ENCODE measurements around the gene UBL7.

UBL7 gene

DNA sequence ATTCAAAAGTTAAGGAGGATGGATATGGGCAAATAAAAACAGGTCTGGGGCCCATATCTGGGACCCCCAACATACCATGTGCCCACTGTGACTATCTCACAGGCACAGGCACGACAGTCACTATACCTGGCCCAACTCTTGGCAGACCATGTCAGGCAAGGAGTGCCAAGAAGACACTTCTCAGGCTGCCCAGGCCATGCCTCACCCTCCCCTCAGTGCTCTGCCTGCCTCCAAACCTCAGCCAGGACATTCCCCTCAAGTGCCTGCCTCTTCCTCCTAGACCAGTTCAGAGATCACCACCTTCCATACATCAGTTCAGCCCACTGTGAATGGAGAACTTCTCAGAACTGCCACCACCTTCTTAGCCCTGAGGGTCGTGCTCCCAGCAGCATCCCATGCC is 22.8 kb downstream of the UBL7 start:
- DNase-seq, result no peak

DNA sequence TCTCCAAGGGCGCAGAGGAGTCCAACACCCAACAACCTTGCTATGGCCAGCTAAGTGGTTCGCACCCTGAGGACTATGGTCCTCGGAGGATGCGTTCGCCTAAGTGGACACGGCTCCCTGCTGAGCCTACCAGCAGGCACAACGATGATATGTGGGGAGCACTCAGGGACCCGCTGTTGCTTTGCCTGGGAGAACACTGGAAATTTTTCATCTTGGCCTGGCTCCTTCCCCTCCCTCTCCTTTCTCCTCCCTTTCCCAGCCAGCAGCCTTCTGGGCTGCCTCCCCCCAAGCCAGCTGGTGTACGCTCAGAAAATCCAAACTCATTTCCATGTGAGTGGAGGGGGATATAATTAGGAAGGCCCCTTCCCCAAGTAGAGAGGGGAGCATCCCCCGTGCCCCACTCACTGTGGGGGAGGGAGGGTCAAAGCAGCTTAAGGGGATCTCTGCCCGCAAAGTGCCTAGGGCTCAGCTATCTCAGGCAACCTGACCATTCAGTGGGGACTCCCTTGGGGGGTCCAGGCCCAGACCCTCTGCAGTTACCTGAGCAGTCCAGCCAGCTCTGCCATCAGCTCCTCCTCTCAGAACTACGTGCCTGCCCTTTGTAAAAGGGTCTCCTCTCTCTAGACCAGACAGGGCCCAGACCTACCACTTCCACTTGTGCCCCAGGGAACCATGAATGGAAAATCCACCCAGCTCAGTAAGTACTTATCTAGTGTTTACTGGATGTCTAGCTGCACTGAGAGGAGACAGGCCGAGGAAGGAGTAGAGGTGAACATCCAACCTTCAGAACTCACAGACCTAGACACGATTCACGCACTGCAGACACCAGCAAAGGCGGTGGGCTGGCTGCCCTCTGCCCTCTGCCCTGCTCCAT is 26.5 kb downstream of the UBL7 start:
- DNase-seq, result no peak

DNA sequence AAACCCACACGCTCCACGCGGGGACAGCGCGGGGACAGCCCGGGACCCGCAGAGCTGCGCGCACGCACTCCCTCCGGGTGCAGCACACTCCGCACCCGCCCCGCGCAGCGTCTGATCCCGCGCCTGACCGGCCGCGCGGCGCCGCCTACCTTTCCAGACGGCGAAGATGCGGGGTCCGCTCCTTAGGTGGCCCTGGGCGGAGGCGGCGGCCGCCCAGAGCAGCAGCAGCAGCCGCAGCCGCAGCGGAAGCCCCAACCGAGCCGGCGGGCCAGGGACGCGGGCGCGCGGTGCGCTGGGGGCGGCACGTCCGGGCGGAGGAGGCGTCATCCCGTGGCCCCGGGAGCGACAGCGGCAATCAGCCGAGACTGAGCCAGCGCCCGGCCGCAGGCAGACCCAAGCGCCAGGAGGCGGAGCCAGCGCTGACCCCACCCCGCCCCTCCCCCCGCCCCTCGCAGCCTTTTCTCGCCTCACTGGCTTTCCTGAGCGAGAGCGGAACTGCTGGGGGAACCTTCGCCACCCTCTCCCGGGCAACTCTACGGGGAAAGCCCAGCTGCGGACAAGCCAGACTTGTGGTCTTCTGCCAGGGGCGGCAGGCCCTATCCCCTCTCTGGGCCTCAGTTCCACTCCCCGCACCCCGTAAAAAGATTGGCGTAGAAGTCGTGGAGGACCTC is 27.2 kb downstream of the UBL7 start, which contains the start of gene SEMA7A:
TSS of gene SEMA7A (minus strand) at position 367 of the 671 bp plus-strand sequence. CDS start at position 327, 40 bp downstream.
- DNase-seq, result peak; percentile 96

DNA sequence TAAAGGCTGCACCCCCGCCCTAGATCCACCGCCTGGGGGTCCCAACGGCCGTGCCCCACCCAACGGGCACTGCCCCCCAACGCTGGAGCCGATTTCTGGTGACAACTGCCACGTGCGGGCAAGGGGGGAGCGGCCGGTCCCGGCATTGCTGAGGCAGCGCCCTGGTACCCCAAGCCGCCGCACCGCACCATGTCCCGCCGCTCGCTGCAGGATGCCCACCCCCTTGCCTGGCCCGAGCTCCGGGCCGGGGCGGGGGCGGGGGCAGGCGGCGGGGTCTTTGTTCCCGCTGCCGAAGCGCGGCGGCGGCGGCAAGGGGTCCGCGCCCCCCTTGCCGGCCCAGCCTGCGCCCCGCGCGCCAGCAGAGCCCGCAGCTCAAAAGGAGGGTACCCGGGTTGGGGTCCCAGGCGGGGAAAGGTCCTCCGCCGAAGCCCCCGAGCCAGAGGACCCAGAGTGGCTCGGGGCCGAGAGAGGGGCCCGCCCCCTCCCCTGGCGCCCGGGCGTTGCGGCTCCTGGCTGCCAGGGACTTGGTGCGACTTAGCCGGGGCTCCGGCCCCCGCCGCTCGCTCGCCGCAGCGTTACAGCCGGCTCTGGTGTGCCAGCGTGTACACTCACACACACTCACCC is 27.9 kb downstream of the UBL7 start:
- peak; percentile 49 for DNase-seq

DNA sequence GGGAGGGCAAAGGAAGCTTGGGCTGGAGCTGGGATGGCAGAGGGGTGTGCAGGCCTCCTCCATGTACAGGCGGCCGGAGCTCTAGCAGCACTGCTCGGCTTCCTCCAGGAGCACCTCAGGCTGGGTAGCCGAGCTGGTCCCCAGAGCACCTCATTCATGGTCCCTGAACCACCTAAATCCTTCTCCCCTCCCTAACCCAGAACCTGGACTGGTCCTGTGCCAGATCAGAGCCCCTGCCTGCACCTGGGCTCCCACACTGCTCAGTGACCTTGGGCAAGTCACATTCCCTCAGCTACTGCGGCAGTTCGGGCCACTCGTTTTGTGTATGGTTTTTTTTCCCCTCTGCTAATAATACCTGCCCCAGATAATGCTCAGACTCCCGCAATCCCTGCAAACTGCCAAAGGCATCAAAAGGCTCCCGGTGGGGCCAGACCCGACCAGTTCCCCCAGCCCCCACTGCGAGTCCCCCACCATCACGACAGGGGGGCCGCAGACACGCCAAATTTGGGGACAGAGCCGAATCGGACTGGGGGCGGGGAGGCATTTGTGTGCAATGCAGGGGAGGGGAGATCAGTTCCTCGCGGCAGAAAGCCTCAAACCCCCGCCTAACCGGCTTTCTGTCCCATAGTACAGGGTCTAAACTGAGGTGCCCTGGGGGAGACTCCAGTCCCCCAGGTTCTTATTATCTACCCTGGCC is 28.5 kb downstream of the UBL7 start:
- peak; percentile 63 for DNase-seq

DNA sequence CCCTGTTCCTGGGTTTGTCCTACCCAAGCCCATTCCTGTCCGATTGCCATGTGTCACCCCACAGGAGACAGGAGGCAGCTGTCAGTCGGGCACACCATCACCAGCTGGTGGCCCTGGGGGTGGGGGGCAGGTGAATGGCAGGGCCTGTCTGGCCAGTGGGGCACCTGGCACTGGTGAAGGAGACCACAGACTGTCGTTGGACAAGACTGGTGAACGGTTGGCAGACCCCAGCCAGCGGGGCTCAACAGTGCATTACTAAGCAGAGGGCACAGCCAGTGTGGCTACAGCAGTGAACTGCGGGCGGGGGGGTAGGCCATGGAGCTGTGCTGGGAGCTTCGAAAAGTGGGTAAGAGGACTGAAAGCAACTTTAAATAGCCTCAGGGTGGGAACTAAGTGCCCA is 29.3 kb downstream of the UBL7 start:
- peak; percentile 33 for DNase-seq

DNA sequence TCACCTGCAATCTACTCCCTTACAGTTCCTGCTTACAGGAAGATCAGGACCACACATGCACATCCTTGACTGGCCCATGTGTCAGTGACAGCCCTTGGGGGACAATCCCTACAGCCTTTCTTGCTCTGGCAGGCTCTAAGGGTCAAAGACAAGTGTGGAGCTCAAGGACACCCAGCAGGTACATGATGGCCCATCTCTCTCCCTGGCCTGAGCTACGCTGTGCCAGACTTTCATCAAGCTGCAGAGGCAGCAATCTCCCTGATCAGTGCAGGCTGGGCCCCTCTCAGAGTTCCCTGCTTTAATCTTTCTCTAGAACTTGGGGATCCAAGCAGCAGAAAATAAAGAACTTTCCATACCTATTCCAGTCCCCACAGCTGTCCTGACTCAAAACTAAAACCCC is 29.8 kb downstream of the UBL7 start:
- no peak for DNase-seq

DNA sequence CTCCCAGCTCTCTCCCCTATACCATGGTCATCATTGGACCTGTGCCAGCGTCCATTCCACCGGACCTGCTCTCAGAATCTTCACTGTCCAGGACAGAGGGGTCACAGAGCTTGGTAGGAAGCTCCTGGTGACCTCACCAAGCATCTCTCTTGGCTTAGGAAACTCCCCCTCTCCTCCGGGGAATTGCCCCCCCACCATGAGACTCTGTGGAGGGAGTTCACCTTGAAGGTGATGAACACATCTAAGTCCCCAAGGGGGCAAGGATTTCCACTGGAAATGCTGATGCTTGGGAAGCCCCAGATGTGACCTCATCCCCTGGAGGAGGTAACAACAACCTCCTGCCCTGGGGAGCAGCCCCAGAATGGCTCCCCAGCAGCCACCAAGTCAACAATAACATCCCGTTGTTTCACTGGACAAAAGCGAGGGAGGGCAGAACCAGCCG is 30.4 kb downstream of the UBL7 start:
- no peak for DNase-seq

DNA sequence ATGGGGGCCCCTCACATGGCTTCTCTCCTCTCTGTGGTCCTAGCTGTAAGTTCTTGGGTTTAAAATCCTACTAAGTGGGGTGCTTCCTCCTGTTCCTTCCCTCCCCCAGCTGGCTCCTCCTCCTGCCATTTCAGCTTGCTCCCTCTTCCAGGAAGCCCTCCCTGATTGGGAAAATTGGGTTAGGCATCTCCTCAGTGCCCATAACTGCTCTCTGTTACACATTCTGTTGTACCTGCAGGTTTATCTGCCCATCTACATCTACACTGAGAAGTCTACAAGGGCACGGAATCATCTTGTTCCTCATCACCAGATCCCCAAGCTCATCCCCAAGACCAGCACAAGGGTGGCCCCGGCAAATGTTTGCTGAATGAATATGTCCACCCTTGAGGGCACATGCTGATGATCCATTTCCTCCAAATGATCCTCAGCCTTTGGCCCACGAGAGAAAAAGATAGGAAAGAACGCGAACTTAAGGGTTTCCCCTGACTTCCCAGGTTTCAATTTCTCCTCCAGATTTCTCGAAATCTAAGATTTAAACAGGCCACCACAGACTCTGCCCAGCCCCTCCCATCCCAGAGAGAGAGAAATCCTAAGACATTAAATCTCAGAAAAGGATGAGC is 31.1 kb downstream of the UBL7 start:
- DNase-seq, result no peak

DNA sequence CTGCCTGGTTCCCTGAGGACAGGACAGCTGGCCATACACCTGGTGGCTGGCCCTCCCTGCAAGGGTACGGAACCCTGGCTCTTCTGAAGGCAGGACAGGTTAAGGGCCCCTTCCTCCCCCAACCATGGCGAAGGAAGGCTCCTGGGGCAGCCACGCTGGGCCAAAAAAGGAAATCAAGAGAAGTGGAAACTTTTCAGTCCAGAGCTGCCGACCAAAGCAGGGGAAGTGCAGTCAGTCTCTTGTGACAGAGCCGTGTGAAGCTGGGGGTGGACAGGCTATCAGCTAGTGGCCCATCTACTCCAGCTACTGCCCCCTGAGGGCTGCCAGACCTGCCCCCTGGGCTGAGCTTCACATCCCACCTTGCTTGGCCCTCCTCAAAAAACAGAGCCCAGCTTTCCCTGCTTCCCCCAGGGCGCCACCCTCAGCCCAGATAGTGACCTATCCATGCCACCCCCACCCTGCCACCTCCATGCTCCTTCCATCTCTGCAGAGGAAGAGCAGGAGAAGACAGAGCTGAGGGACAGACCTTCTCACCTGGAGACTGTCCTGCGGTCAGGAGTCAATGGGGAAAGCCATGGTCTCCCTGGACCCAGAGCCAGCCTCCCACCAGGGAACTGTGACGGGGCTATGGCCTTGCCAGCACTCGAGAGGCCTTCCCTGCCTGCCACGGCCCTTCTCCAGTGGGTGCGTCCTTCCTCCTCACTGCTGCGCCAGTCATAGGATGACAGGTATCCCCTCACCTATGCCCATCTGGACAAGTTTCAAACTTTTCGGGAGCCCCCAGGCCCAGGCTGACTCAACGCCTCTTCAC is 31.8 kb downstream of the UBL7 start:
- no peak for DNase-seq

DNA sequence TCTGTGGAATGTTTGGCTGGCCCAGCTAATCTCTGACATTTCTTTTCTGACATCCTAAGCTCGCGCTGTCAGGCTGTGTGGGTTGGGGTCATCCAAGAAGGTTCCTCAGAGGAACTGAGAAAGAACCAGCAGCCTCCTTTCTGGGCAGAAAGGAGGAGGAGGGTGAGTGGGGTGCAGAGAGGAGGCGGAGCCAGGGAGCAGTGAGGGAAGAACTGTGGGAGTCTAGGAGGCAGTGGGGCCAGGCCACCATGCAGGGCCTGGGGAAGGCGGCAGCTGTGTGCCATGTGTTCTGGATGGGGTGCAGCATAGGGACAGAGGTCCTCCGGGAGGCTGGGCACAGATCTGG is 32.5 kb downstream of the UBL7 start:
- peak; percentile 36 for DNase-seq

DNA sequence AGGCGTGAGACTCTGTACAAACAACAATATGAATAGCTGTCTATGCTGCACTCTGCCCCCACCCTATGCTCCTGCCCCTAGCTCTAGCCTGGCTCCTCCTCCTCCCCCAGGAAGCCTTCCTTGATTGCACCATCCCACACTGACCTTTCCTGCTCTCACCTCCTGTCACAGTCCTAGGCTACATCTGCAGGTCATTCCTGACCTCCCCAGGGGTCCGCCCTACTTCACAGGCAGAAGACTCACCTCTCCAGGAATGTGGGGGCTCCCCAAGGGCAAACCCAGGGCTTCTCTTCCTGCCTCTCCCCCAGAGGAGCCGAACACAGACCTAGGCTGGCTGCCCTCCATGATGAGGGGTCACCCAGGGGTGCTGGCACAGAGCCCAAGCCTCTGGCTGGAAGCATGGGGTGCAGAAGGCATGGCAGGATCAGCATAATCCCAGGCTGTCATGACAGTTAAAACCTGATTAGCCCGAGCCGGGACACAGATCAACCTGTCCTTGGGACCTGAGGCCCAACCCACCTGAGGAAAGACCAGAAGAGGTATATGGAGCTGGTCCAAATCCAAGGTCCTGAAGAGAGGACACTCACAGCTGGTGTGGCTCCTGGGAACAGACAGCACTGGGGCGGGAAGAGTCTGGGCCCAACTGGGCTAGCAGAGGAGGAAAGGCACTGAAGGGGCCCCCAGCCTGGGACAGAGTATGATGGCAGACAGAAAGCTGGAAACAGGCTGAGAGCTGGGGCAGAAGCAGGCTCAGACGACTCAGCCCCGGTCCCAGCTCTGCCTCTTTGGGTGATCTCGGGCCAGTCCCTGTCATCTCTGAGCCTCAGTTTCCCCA is 33.1 kb downstream of the UBL7 start:
- no peak for DNase-seq

DNA sequence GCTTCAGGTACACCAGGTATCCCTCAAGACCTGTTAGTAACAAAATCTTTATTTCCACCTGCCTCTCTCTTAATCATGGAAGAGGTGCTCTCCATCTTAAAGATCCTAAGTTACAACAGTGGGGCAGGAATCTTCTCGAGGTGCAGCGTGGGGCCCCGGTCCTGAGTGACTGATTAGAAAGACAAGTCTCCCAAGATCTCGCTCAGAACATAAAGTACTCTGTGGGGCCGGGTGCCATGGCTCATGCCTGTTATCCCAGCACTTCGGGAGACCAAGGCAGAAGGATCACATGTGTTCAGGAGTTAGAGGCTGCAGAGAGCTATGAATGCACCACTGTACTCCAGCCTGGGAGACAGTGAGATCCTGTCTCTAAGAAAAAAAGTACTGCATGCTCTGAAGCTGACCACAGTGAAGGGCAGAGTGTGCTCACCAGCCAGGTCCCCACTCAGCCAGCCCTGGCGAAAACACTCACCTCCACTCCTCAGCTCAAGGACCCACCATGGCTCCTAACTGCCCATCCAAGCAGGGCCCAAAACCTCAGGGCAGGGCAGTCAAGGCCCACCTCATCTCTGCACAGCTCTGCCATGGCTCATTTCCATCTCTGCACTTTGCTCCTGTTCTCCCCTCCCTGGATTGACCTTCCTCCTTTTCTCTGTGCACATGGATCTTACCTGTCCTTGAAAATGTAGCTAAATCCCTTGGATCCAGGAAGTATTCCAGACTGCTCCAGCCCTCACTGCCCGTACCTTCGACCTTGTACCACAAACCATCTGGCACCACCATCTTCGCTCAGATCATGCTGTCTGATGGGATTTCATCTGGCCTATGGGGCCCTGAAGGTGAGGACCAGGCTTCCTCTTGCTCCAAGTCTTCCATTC is 34.3 kb downstream of the UBL7 start:
- DNase-seq, result no peak

DNA sequence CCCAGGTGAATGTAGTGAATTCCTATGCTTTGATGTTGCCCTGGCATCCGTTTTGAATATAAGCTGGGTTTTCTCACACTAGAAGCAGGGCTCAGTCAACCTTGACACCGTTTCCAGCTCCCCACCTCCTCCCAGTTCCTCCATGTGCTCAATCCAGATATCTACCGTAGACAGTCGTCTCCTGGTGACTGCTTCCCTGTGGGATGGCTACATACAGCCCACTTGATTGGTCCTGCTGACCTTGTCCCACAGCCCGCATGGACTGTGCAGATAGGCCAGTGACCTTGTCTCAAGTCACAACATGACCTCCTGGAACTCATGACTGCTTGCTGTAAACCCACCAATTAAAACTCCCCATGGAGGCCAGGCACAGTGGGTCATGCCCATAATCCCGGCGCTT is 35.3 kb downstream of the UBL7 start:
- no peak for DNase-seq

DNA sequence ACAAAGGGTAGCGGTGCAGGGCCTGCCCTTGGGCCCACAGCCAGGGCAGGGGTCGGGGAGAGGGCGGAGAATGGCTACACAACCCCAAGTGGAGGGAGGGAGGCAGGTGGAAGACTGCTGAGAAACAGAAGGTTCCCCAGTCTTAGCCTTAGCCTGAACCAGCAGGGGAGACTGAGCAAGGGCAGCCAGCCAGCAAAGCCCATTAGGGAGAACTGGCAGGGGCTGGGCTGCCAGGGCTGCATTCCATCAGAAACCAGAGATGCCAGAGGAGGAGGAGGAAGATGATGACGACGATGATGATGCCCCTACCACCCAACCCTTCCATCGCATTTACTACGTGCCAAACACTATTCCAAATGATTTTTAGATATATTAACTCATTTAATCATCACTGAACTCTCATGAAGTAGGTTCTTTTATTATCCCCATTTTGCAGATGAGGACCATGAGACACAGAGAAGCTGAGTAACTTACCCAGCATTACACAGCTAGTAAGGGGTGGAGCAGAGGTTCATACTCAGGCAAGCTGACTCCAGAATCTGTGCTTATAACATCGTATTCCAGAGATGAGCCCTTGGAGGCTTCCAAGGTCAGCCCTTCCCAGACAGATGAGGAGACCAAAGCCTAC is 35.9 kb downstream of the UBL7 start:
- DNase-seq, result peak; percentile 28

DNA sequence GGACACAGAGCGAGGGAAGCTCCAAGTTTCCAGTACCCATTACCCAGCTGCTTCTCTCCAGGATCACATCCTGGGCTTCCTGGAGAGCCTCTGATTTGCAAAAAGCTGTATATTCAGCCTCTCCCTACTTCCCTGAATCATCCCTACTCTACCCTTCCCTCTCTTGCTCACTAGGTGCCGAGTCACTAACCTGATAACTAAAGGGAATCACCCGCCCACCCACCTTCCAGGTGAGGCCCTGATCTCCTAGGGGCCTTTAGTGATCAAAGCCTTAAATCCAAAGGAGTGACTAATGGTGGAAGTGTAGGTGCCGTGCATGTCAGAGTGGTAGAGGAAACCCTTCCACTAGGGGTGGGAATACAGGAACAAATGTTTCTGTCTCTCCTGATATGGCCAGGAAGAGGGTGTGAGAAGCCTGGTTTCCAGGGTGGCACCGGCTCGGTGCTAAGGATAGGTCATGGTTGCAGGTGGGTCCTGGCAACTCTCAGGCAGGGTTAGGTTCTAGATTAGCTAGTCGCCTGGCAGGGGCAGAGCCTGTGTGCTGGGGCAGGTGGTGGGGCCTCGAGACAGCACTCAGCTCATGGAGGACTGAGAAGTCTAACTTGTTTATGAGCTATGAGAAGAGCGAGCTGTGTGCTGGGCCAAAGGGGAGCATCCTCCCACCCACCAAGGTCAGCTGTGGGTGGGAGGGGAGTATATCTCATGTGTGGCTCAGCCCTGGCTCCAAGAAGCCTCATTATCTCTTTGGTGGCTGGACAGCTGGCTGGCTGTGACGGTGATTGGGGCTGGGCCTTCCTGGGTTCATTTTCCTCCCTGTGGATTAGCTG is 37.3 kb downstream of the UBL7 start:
- DNase-seq, result no peak

DNA sequence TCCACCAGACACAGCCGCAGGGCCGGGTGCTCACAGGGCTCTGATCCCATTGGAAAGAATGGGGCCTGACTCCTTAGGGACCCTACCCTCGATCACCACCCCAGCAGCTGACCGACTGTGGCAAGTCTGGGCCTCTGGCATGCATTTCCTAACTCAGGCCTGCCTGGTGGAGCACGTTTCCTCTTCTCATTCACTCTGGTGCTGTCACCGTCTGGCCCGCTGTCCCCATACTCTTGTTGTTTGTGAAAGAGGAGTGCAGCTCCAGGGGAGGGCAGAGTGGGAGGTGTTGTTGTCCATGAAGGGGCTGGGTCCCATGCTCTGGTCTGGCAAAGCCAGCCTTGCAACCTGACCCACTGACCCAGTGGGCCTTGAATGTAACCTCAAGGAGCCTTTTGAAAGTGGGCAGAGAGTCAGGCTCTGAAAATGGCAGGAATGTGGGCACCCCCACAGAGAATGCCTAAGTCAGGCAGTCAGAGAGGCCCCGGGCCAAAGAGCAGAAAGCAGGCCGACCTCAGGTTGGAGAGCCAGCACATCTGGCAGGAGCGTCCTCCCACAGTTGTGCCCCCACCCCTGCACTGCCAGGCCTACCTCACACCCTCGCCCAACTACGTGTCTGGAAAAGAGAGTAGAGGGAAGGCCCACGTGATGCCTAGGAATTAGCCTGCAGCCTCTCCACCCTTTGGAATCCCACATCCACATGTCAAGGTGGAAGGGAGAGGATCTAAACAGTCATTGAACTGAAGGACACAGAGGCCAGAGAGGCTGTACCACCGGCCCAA is 38.1 kb downstream of the UBL7 start:
- no peak for DNase-seq

DNA sequence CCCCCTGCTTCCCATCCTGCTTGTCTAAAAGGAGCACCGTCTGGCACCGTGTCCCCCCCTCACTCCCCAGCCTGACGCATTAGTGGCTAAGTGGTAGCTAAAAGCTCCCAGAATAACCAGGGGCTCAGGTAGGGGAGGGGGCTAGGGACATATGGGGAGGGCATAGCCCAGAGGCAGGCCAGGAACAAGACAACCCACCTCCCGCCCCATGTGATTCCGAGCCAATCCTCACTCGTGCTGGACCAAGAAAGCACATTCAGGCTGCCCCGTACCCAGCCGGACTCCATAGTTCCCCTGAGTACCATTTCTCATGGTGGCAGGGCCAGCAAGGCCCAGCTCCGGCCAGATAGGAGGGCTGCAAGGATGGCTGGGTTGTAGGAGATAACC is 38.7 kb downstream of the UBL7 start:
- no peak for DNase-seq

All from RPMI8226 (cell line).